ENCODE results near the gene CTSK.

DNA sequence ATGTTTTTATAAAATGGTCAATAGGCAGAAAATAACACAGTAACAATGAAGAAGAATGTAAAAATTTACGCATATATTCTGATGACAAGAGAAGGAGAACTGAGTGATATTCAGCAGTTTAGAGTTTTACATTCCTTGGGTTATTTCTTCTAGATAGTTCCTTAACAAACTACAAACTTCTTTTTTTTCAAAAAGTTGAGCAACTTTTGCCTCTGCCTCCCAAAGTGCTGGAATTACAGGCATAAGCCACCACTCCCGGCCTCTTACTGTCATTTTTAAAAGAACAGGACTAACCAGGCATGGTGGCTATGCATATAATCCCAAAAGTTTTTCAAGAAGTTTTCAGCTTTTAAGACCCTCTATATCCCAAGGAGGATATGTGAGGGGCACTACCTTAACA is 35.4 kb upstream of the CTSK start:
- TF ChIP-seq ZSCAN21 (CRISPR knock-in tag; IDR thresholded peaks at IDR 0.05; ENCODE audit: borderline replicate concordance) (no peak), REST (IDR thresholded peaks at IDR 0.05; ENCODE audit: borderline replicate concordance in 1 of 2, low read depth in 1 of 2, low read length in 2 of 2) (no peak), TRAFD1 (CRISPR knock-in tag; IDR thresholded peaks at IDR 0.05; ENCODE audit: borderline replicate concordance) (no peak), ZNF274 (CRISPR knock-in tag; IDR thresholded peaks at IDR 0.05) (no peak), ZNF704 (CRISPR knock-in tag; IDR thresholded peaks at IDR 0.05; ENCODE audit: borderline replicate concordance) (no peak), EED (CRISPR knock-in tag; IDR thresholded peaks at IDR 0.05) (no peak), POLR2AphosphoS5 (IDR thresholded peaks at IDR 0.05; ENCODE audit: low read depth, low read length) (no peak), ZBTB40 (IDR thresholded peaks at IDR 0.05) (no peak), ZBTB40 (CRISPR knock-in tag; IDR thresholded peaks at IDR 0.05) (no peak), ZNF660 (CRISPR knock-in tag; IDR thresholded peaks at IDR 0.05; ENCODE audit: borderline replicate concordance, low read depth) (no peak), FOXK2 (IDR thresholded peaks at IDR 0.05) (no peak), BRCA1 (CRISPR knock-in tag; IDR thresholded peaks at IDR 0.05) (no peak)
- TF ChIP-seq, protein P1, sequence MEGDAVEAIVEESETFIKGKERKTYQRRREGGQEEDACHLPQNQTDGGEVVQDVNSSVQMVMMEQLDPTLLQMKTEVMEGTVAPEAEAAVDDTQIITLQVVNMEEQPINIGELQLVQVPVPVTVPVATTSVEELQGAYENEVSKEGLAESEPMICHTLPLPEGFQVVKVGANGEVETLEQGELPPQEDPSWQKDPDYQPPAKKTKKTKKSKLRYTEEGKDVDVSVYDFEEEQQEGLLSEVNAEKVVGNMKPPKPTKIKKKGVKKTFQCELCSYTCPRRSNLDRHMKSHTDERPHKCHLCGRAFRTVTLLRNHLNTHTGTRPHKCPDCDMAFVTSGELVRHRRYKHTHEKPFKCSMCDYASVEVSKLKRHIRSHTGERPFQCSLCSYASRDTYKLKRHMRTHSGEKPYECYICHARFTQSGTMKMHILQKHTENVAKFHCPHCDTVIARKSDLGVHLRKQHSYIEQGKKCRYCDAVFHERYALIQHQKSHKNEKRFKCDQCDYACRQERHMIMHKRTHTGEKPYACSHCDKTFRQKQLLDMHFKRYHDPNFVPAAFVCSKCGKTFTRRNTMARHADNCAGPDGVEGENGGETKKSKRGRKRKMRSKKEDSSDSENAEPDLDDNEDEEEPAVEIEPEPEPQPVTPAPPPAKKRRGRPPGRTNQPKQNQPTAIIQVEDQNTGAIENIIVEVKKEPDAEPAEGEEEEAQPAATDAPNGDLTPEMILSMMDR (CRISPR knock-in tag; IDR thresholded peaks at IDR 0.05): no peak

All from HepG2 (cell line).